HepG2 (cell line): ENCODE results near the gene RIPOR3. TPM values are rescaled to one million over a fixed set of nuclear protein-coding genes. Genes with fewer than 3 reads are reported as not detected.
A peak's percentile ranks its signal among the peaks of the same experiment; 100 is the strongest.

ENCODE experiments used
- AHR ChIP-seq: IDR thresholded peaks from 2 replicates; pipeline ENCODE4 v1.6.1; 2018; ENCODE audit warnings: missing genetic modification reagents, missing compliant biosample characterization
- ARHGAP35 ChIP-seq: sonication (generic); formaldehyde crosslinking; IDR thresholded peaks from 2 replicates; pipeline ENCODE4 v1.9.0; 2022; ENCODE audit warnings: mild to moderate bottlenecking, inconsistent platforms, moderate library complexity, missing genetic modification reagents, borderline replicate concordance
- CHCHD3 ChIP-seq: sonication (generic); formaldehyde crosslinking; IDR thresholded peaks from 2 replicates; pipeline ENCODE4 v1.8.0; 2022; ENCODE audit warnings: mild to moderate bottlenecking, missing genetic modification reagents, moderate library complexity
- ERF ChIP-seq: IDR thresholded peaks from 2 replicates; pipeline ENCODE4 v1.6.1; 2018; ENCODE audit warnings: missing biosample characterization, missing genetic modification reagents
- HDAC6 ChIP-seq: fragments of 200-600 bp; sonication (generic); IDR thresholded peaks from 2 replicates; pipeline ENCODE4 v1.7.0; 2017; ENCODE audit warnings: mild to moderate bottlenecking, antibody characterized with exemption, low read length, low read depth
- HNRNPK ChIP-seq: fragments of 200-400 bp; formaldehyde crosslinking; IDR thresholded peaks from 2 replicates; pipeline ENCODE4 v1.6.1; 2018; ENCODE audit warnings: low read length, low read depth, moderate library complexity, mild to moderate bottlenecking; ENCODE audit not compliant: poor library complexity, severe bottlenecking
- HOXD1 ChIP-seq: sonication (generic); formaldehyde crosslinking; IDR thresholded peaks from 2 replicates; pipeline ENCODE4 v1.5.0; 2020; ENCODE audit warnings: missing genetic modification reagents
- KAT7 ChIP-seq: IDR thresholded peaks from 2 replicates; pipeline ENCODE4 v1.6.1; 2018; ENCODE audit warnings: borderline replicate concordance, missing compliant biosample characterization
- NFIC ChIP-seq: IDR thresholded peaks from 2 replicates; pipeline ENCODE4 v1.6.1; 2012; ENCODE audit warnings: mild to moderate bottlenecking, low read length, inconsistent platforms
- NR1H2 ChIP-seq: sonication (generic); formaldehyde crosslinking; IDR thresholded peaks from 2 replicates; pipeline ENCODE4 v1.8.1; 2022; ENCODE audit warnings: low read depth, missing genetic modification reagents, borderline replicate concordance
- SMAD9 ChIP-seq: sonication (generic); formaldehyde crosslinking; IDR thresholded peaks from 2 replicates; pipeline ENCODE4 v1.5.1; 2020; ENCODE audit warnings: mild to moderate bottlenecking, missing genetic modification reagents
- SP1 ChIP-seq, 2 experiments: fragments of 450-650 bp in 1 of 2; sonication (generic) in 1 of 2; formaldehyde crosslinking in 1 of 2; IDR thresholded peaks; 2 replicates each; pipeline versions ENCODE4 v1.4.0 to v1.6.1; 2016 to 2020; ENCODE audit warnings: missing genetic modification reagents in 1 of 2
- SRSF9 ChIP-seq: fragments of 200-400 bp; formaldehyde crosslinking; IDR thresholded peaks from 2 replicates; pipeline ENCODE4 v1.6.1; 2018; ENCODE audit warnings: borderline replicate concordance, mild to moderate bottlenecking, low read depth, low read length; ENCODE audit not compliant: insufficient read depth, poor library complexity, severe bottlenecking
- ZBTB42 ChIP-seq: sonication (generic); formaldehyde crosslinking; IDR thresholded peaks from 2 replicates; pipeline ENCODE4 v1.5.0; 2020; ENCODE audit warnings: mild to moderate bottlenecking, missing genetic modification reagents
- ZFP1 ChIP-seq: IDR thresholded peaks from 2 replicates; pipeline ENCODE4 v1.6.1; 2016
- ZFP36L1 ChIP-seq: sonication (generic); formaldehyde crosslinking; IDR thresholded peaks from 2 replicates; pipeline ENCODE4 v1.8.0; 2022; ENCODE audit warnings: mild to moderate bottlenecking, missing genetic modification reagents, moderate library complexity
- ZNF3 ChIP-seq: IDR thresholded peaks from 2 replicates; pipeline ENCODE4 v1.7.0; 2017; ENCODE audit warnings: inconsistent platforms
- ZNF441 ChIP-seq: sonication (generic); formaldehyde crosslinking; IDR thresholded peaks from 2 replicates; pipeline ENCODE4 v1.7.0; 2021; ENCODE audit warnings: missing genetic modification reagents, borderline replicate concordance
- ZNF530 ChIP-seq: sonication (generic); formaldehyde crosslinking; IDR thresholded peaks from 2 replicates; pipeline ENCODE4 v1.5.0; 2020; ENCODE audit warnings: low read depth, mild to moderate bottlenecking, missing genetic modification reagents
- ZNF552 ChIP-seq: sonication (generic); formaldehyde crosslinking; IDR thresholded peaks from 2 replicates; pipeline ENCODE4 v1.9.0; 2022; ENCODE audit warnings: missing genetic modification reagents, mild to moderate bottlenecking, borderline replicate concordance
- ZNF557 ChIP-seq: sonication (generic); formaldehyde crosslinking; IDR thresholded peaks from 2 replicates; pipeline ENCODE4 v1.4.0; 2020; ENCODE audit warnings: missing genetic modification reagents
- ZNF572 ChIP-seq: sonication (generic); formaldehyde crosslinking; IDR thresholded peaks from 2 replicates; pipeline ENCODE4 v1.5.1; 2020; ENCODE audit warnings: mild to moderate bottlenecking, missing genetic modification reagents
- ZNF761 ChIP-seq: sonication (generic); formaldehyde crosslinking; conservative IDR thresholded peaks from 2 replicates; pipeline ENCODE4 v1.4.0; 2020; ENCODE audit warnings: mild to moderate bottlenecking, missing genetic modification reagents
- ZNF772 ChIP-seq: sonication (generic); formaldehyde crosslinking; IDR thresholded peaks from 2 replicates; pipeline ENCODE4 v1.5.0; 2020; ENCODE audit warnings: mild to moderate bottlenecking, missing genetic modification reagents
- polyA plus RNA-seq, 8 experiments: library from polyadenylated mRNA; depleted of rRNA in 3 of 8; stranded (reverse) in 7 of 8; unstranded in 1 of 8; fragments of >200 nt; fragmentation: Illumina TruSeq in 4 of 8; extraction: Trizol in 4 of 8; gene quantifications; 2 replicates each; pipeline versions ENCODE4 v1.2.1 to v1.2.3, GENCODE V29; 2011 to 2016; ENCODE audit warnings: low read depth in 4 of 8, missing spikeins in 1 of 8, mixed read lengths in 1 of 8; ENCODE audit not compliant: insufficient read depth in 1 of 8
- total RNA-seq, 5 experiments: library from RNA; depleted of rRNA; stranded (reverse); fragments of >200 nt; fragmentation: Illumina TruSeq; extraction: Trizol; gene quantifications; 2 replicates each; pipeline ENCODE4 v1.2.3, GENCODE V29; 2016; ENCODE audit warnings: low read depth in 1 of 5
- TF ChIP-seq, protein P1 (sequence below): sonication (generic); formaldehyde crosslinking; IDR thresholded peaks from 2 replicates; pipeline ENCODE4 v1.4.0; 2020; ENCODE audit warnings: missing genetic modification reagents
- TF ChIP-seq, protein P2 (sequence below): sonication (generic); formaldehyde crosslinking; IDR thresholded peaks from 2 replicates; pipeline ENCODE4 v1.4.0; 2020; ENCODE audit warnings: mild to moderate bottlenecking, missing genetic modification reagents

The RIPOR3 gene
- total and polyA plus RNA-seq, 2 of the 13 experiments (the other 11 are each of a cell fraction or from before 2014, with no cell fraction given), result 0.18 TPM; not detected in 1

DNA sequence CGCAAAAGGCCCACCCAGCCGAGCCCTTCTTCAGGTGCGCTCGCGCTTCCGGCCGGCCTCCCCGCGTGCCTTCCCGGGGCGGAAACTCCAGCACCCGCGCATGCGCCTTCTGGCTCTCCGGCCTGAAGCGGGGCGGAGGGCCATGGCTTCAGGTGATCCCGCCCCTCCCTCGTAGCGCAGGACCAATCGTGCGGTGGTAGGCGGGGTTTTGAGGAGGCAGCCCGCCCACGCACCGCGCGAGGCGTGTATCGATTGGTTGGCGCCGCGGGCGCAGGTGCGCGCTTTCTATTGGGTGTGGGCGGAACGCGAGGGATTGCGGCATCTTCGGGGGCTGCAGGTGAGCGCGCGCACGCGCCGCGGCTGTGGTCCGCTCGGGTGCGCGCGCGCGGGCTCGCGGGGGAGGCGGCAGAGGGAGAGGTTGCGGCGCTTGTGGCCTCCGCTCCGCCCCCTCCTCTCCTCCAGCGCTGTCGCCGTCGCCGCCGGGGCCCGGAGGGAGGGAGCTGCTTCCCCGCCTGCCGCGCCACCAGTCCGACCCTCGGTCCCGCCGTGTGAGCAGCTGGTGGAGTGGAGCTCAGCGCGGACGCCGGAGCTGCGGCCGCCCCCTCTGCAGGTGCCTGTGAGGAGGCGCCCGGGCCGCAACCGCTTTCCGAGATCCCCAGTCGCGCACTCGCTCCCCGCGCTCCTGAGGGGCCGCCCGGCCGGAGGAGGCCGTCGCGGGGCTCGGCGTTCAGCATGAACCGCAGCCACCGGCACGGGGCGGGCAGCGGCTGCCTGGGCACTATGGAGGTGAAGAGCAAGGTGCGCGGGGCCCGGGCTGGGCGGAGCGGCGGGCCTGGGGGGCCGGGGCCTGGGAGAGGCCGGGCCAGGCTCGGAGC is 40.0 kb upstream of the RIPOR3 start, which contains the start of gene PARD6B (continued):
- TF ChIP-seq, protein P1, sequence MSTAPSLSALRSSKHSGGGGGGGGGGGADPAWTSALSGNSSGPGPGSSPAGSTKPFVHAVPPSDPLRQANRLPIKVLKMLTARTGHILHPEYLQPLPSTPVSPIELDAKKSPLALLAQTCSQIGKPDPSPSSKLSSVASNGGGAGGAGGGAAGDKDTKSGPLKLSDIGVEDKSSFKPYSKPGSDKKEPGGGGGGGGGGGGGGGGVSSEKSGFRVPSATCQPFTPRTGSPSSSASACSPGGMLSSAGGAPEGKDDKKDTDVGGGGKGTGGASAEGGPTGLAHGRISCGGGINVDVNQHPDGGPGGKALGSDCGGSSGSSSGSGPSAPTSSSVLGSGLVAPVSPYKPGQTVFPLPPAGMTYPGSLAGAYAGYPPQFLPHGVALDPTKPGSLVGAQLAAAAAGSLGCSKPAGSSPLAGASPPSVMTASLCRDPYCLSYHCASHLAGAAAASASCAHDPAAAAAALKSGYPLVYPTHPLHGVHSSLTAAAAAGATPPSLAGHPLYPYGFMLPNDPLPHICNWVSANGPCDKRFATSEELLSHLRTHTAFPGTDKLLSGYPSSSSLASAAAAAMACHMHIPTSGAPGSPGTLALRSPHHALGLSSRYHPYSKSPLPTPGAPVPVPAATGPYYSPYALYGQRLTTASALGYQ, result no peak; the same call in 1 of the 2 replicates
- TF ChIP-seq, protein P2, sequence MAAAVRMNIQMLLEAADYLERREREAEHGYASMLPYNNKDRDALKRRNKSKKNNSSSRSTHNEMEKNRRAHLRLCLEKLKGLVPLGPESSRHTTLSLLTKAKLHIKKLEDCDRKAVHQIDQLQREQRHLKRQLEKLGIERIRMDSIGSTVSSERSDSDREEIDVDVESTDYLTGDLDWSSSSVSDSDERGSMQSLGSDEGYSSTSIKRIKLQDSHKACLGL (CRISPR knock-in tag), result peak; percentile 81
- peak; percentile 92 for TF ChIP-seq KAT7 (CRISPR knock-in tag)
- no peak for TF ChIP-seq ZFP36L1 (CRISPR knock-in tag)
- peak; percentile 65 for TF ChIP-seq ARHGAP35 (CRISPR knock-in tag)
- TF ChIP-seq ZNF772, result peak; percentile 71; the same call in 1 of the 2 replicates
- peak; percentile 35; the same call in 1 of the 2 replicates for TF ChIP-seq ZFP1 (CRISPR knock-in tag)
- no peak for TF ChIP-seq NFIC
- TF ChIP-seq ZBTB42 (CRISPR knock-in tag), result no peak
- TF ChIP-seq SRSF9, result no peak
- TF ChIP-seq ZNF3, result no peak
- TF ChIP-seq ZNF552 (CRISPR knock-in tag), result peak; percentile 80; the same call in 1 of the 2 replicates
- peak; percentile 81; the same call in 1 of the 2 replicates for TF ChIP-seq SP1 (IDR thresholded peaks at IDR 0.05)
- TF ChIP-seq SP1 (CRISPR knock-in tag; IDR thresholded peaks at IDR 0.05), result peak; percentile 98
- peak; percentile 34; the same call in 1 of the 2 replicates for TF ChIP-seq HOXD1
- TF ChIP-seq SMAD9, result peak; percentile 78; the same call in 1 of the 2 replicates
- no peak for TF ChIP-seq ZNF530 (CRISPR knock-in tag)
- peak; percentile 89; the same call in 1 of the 2 replicates for TF ChIP-seq ZNF557 (CRISPR knock-in tag)
- no peak; the same call in 1 of the 2 replicates for TF ChIP-seq AHR (CRISPR knock-in tag)
- TF ChIP-seq HNRNPK, result peak; percentile 88
- TF ChIP-seq HDAC6, result no peak
- TF ChIP-seq ZNF441 (CRISPR knock-in tag), result peak; percentile 90
- TF ChIP-seq NR1H2 (CRISPR knock-in tag), result 0 out of 2 replicates have a peak, but pooled peaks have one; percentile 68
- TF ChIP-seq ERF (CRISPR knock-in tag), result peak; percentile 79
- 0 out of 2 replicates have a peak, but pooled peaks have one; percentile 19 for TF ChIP-seq CHCHD3 (CRISPR knock-in tag)
- peak; percentile 13; the same call in 1 of the 2 replicates for TF ChIP-seq ZNF572
- peak; percentile 41; the same call in 1 of the 2 replicates for TF ChIP-seq ZNF761 (CRISPR knock-in tag)
